B cell (primary cell): ENCODE measurements around the gene KREMEN2. TPM values are rescaled to one million over a fixed set of nuclear protein-coding genes. Genes with fewer than 3 reads are reported as not detected.

ENCODE experiments used
- ATAC-seq: fragments of 200-7000 bp; cut with Tn5 transposase; one replicate; pipeline ENCODE4 v1.10.0; 2021; ENCODE audit warnings: low read depth, mild to moderate bottlenecking, moderate number of reproducible peaks, moderate library complexity
- CTCF ChIA-PET: fragments of 350-600 bp; sonication (Branson Sonifier 250); formaldehyde crosslinking; loops from one replicate; lab custom pipeline; 2021; ENCODE audit warnings: antibody characterized with exemption, inconsistent platforms; lab: Charles Lee
- POLR2A ChIA-PET: fragments of 350-600 bp; sonication (Branson Sonifier 250); formaldehyde crosslinking; loops from one replicate; lab custom pipeline; 2021; ENCODE audit warnings: antibody characterized with exemption; lab: Charles Lee
- DNase-seq: peaks from one replicate; pipeline ENCODE4 v3.0.0; 2013
- H2AFZ ChIP-seq: 2 replicates; pipeline ENCODE4 v1.6.1; 2012; ENCODE audit warnings: mild to moderate bottlenecking, low read depth, low read length; ENCODE audit not compliant: insufficient read depth, poor library complexity, severe bottlenecking
- H3K27ac ChIP-seq, 2 donors: 1 replicate in 1 of 2; 2 replicates in 1 of 2; pipeline ENCODE4 v1.5.1; 2012 to 2013; ENCODE audit warnings: low read length in 2 of 2, mild to moderate bottlenecking in 2 of 2, moderate library complexity in 1 of 2
- H3K27me3 ChIP-seq, 4 experiments: fragments of 200-600 bp in 1 of 4; sonication (generic) in 1 of 4; replicated peaks in 1 of 4; 1 replicate in 2 of 4; 2 replicates in 2 of 4; pipeline versions ENCODE4 v1.6.1 to v1.7.0; 2013 to 2016; ENCODE audit warnings: low read length in 3 of 4, mild to moderate bottlenecking in 2 of 4, mixed read lengths in 1 of 4, moderate library complexity in 1 of 4; ENCODE audit not compliant: insufficient read depth in 4 of 4, control insufficient read depth in 3 of 4; ENCODE audit errors: control extremely low read depth in 1 of 4
- H3K36me3 ChIP-seq, 2 experiments: replicated peaks in 1 of 2; 1 replicate in 1 of 2; 2 replicates in 1 of 2; pipeline versions ENCODE4 v1.6.1 to v1.7.1; 2013; ENCODE audit warnings: low read length in 1 of 2; ENCODE audit not compliant: insufficient read depth in 2 of 2, control insufficient read depth in 1 of 2; ENCODE audit errors: control extremely low read depth in 1 of 2, extremely low read depth in 1 of 2
- H3K4me1 ChIP-seq, 2 donors: fragments of 200-600 bp in 1 of 2; sonication (generic) in 1 of 2; 1 replicate in 1 of 2; 2 replicates in 1 of 2; pipeline versions ENCODE4 v1.5.1 to v1.6.1; 2013 to 2017; ENCODE audit warnings: low read length in 2 of 2; ENCODE audit not compliant: control insufficient read depth in 2 of 2, insufficient read depth in 2 of 2
- H3K4me2 ChIP-seq: replicated peaks from 2 replicates; pipeline ENCODE3; 2012; ENCODE audit warnings: mild to moderate bottlenecking, low read depth, low read length; ENCODE audit not compliant: poor library complexity, severe bottlenecking
- H3K4me3 ChIP-seq, 5 experiments: fragments of 200-600 bp in 1 of 5; sonication (generic) in 1 of 5; 1 replicate in 3 of 5; 2 replicates in 2 of 5; pipeline versions ENCODE4 v1.5.1 to v1.7.0; 2011 to 2016; ENCODE audit warnings: low read length in 4 of 5, mild to moderate bottlenecking in 4 of 5, low read depth in 2 of 5, control low read depth in 1 of 5, moderate library complexity in 1 of 5; ENCODE audit not compliant: insufficient read depth in 1 of 5; ENCODE audit errors: control extremely low read depth in 1 of 5, extremely low read depth in 1 of 5
- H3K79me2 ChIP-seq: fragments of 200-600 bp; sonication (generic); one replicate; pipeline ENCODE4 v1.6.0; 2016; ENCODE audit warnings: low read length; ENCODE audit not compliant: control insufficient read depth, insufficient read depth
- H3K9ac ChIP-seq: fragments of 200-600 bp; sonication (generic); 2 replicates; pipeline ENCODE4 v1.6.1; 2017; ENCODE audit warnings: mild to moderate bottlenecking, low read length, moderate library complexity
- H3K9me3 ChIP-seq, 3 donors: one replicate each; pipeline versions ENCODE4 v1.6.1 to v1.7.1; 2013; ENCODE audit warnings: low read length in 2 of 3; ENCODE audit not compliant: control insufficient read depth in 2 of 3, insufficient read depth in 1 of 3; ENCODE audit errors: control extremely low read depth in 1 of 3
- H4K20me1 ChIP-seq: 2 replicates; pipeline ENCODE4 v1.6.0; 2012; ENCODE audit warnings: mild to moderate bottlenecking, low read length; ENCODE audit not compliant: insufficient read depth, control insufficient read depth, poor library complexity, severe bottlenecking
- H3K27ac Mint-ChIP-seq: one replicate; pipeline ENCODE4 v1.8.0; 2021; ENCODE audit warnings: mixed read lengths
- H3K27me3 Mint-ChIP-seq: one replicate; pipeline ENCODE4 v1.8.0; 2021; ENCODE audit warnings: mixed read lengths
- H3K4me1 Mint-ChIP-seq: one replicate; pipeline ENCODE4 v1.8.0; 2021; ENCODE audit warnings: mixed read lengths
- H3K4me3 Mint-ChIP-seq: one replicate; pipeline ENCODE4 v1.8.0; 2021; ENCODE audit warnings: mixed read lengths
- H3K9me3 Mint-ChIP-seq: one replicate; pipeline ENCODE4 v1.8.0; 2022; ENCODE audit warnings: mixed read lengths; ENCODE audit not compliant: insufficient read depth
- CTCF ChIP-seq: fragments of 200-600 bp; IDR thresholded peaks from one replicate; pipeline ENCODE4 v1.8.0; 2022; ENCODE audit warnings: antibody characterized with exemption, mild to moderate bottlenecking
- EZH2 ChIP-seq: IDR thresholded peaks from 2 replicates; pipeline ENCODE4 v1.6.1; 2012; ENCODE audit warnings: borderline replicate concordance, low read depth, mild to moderate bottlenecking, moderate library complexity, low read length; ENCODE audit not compliant: insufficient read depth, poor library complexity, severe bottlenecking
- WGBS: methylation state at CpG from one replicate; pipeline ENCODE4 v1.1.5; 2013; ENCODE audit warnings: missing lambda C conversion rate; ENCODE audit not compliant: insufficient coverage; 5-methylcytosine and 5-hydroxymethylcytosine counted together
- intact Hi-C: fragments of 100-400 bp; cut with micrococcal nuclease; formaldehyde crosslinking; loops from one replicate; pipeline ENCODE4 v1.10.0; 2022
- polyA plus RNA-seq: library from polyadenylated mRNA; depleted of rRNA; stranded (reverse); fragments of >200 nt; gene quantifications from 2 replicates; pipeline ENCODE4 v1.2.3, GENCODE V29; 2012
- total RNA-seq, 2 donors: library from RNA; stranded (reverse); fragments of 120-200 nt in 1 of 2; gene quantifications; 1 replicate in 1 of 2; 2 replicates in 1 of 2; pipeline versions ENCODE4 v1.2.3 to v1.2.4, GENCODE V29; 2013 to 2022

Gene KREMEN2
- total and polyA plus RNA-seq, 2 donors (not counting 1 experiment from before 2014, with no cell fraction given) = 0.17 to 1.1 TPM

GRCh38 chr16:2985462-2985861, 21.4 kb downstream of the KREMEN2 start:
- H3K36me3 ChIP-seq = no peaks in the 10 kb centered on the region
- 92% methylated on average over 9 of the region's 9 CpGs for WGBS
- no peaks in the 10 kb centered on the region for H3K79me2 ChIP-seq
- no peak overlapping the region for H3K4me2 ChIP-seq
- no peak overlapping the region for H3K9ac ChIP-seq
- H4K20me1 ChIP-seq = no peaks in the 10 kb centered on the region
- peaks cover 18% of the 10 kb centered on the region for H3K4me1 Mint-ChIP-seq
- H3K27me3 ChIP-seq = peaks cover 0 to 4% (median 0%) of the 10 kb centered on the region in 4 experiments
- no peaks in the 10 kb centered on the region for H3K9me3 Mint-ChIP-seq
- no peak overlapping the region for H3K27ac Mint-ChIP-seq
- no peak overlapping the region for H3K27ac ChIP-seq
- H2AFZ ChIP-seq = no peak overlapping the region
- no peaks in the 10 kb centered on the region for H3K27me3 Mint-ChIP-seq
- ChIA-PET POLR2A (no interaction called here), CTCF (interaction anchor here (1.6 kb wide), 1 partner anchor 17 kb away, joined by 4 read pairs; no protein-coding TSS in a partner anchor)
- DNase-seq (no peak), ATAC-seq (no peak)
- intact Hi-C loops = no loop called here
- H3K4me1 ChIP-seq = peaks cover 13 to 31% of the 10 kb centered on the region in 2 donors
- TF ChIP-seq EZH2 = no peak
- no peak for TF ChIP-seq CTCF
- H3K9me3 ChIP-seq = no peaks in the 10 kb centered on the region
- no peak overlapping the region for H3K4me3 Mint-ChIP-seq
- no peak overlapping the region for H3K4me3 ChIP-seq

- Histone ChIP-seq H3K36me3 (no peaks in the 10 kb centered on the region), H3K27me3 (peaks cover 0 to 4% (median 0%) of the 10 kb centered on the region in 4 experiments), H3K4me3 (no peak overlapping the region), H3K4me1 (peaks cover 11 to 28% of the 10 kb centered on the region in 2 donors), H3K9ac (no peak overlapping the region), H3K79me2 (no peaks in the 10 kb centered on the region), H3K27ac (no peak overlapping the region), H3K4me2 (no peak overlapping the region), H4K20me1 (no peaks in the 10 kb centered on the region), H2AFZ (no peak overlapping the region), H3K9me3 (no peaks in the 10 kb centered on the region)
- 93% methylated on average over 15 of the region's 15 CpGs for WGBS
- POLR2A ChIA-PET = no interaction called here
- no peak for DNase-seq
- intact Hi-C loops = no loop called here
- Mint-ChIP-seq H3K4me3 (no peak overlapping the region), H3K27me3 (no peaks in the 10 kb centered on the region), H3K9me3 (no peaks in the 10 kb centered on the region), H3K27ac (no peak overlapping the region), H3K4me1 (peaks cover 14% of the 10 kb centered on the region)
- CTCF ChIA-PET = interaction anchor here (1.6 kb wide), 1 partner anchor 16 kb away, joined by 4 read pairs; no protein-coding TSS in a partner anchor
- no peak for TF ChIP-seq CTCF
- TF ChIP-seq EZH2 = no peak
- no peak for ATAC-seq
These were observed 21.8 kb downstream of the KREMEN2 start for GRCh38 chr16:2985893-2986355.
